Liver (tissue), 9 donors: ENCODE measurements around the gene EPB41L4B. TPM values are rescaled to one million over a fixed set of nuclear protein-coding genes. Genes with fewer than 3 reads are reported as not detected.
A peak's percentile ranks its signal among the peaks of the same experiment; 100 is the strongest.

Experiments used
- DNase-seq: peaks from one replicate; pipeline ENCODE4 v3.0.0-alpha.2; 2017; ENCODE audit warnings: low spot score
- H3K27ac ChIP-seq, 2 donors: one replicate each; pipeline ENCODE4 v1.7.0; 2013; ENCODE audit warnings: inconsistent platforms in 2 of 2, low read length in 2 of 2, control low read depth in 1 of 2, low read depth in 1 of 2, mild to moderate bottlenecking in 1 of 2
- H3K27me3 ChIP-seq, 4 donors: one replicate each; pipeline versions ENCODE4 v1.6.1 to v1.7.0; 2013; ENCODE audit warnings: low read length in 3 of 4, inconsistent platforms in 1 of 4, mild to moderate bottlenecking in 1 of 4, moderate library complexity in 1 of 4; ENCODE audit not compliant: control insufficient read depth in 4 of 4, insufficient read depth in 4 of 4
- H3K36me3 ChIP-seq, 4 donors: one replicate each; pipeline versions ENCODE4 v1.6.1 to v1.7.0; 2013; ENCODE audit warnings: low read length in 3 of 4, mild to moderate bottlenecking in 3 of 4, low read depth in 1 of 4, moderate library complexity in 1 of 4; ENCODE audit not compliant: control insufficient read depth in 4 of 4, insufficient read depth in 3 of 4
- H3K4me1 ChIP-seq, 4 donors: one replicate each; pipeline versions ENCODE4 v1.6.1 to v1.7.0; 2013; ENCODE audit warnings: low read length in 3 of 4, mild to moderate bottlenecking in 3 of 4, moderate library complexity in 1 of 4; ENCODE audit not compliant: control insufficient read depth in 4 of 4, insufficient read depth in 4 of 4
- H3K4me3 ChIP-seq, 3 donors: one replicate each; pipeline versions ENCODE4 v1.6.1 to v1.7.0; 2013; ENCODE audit warnings: low read length in 3 of 3, control low read depth in 1 of 3, low read depth in 1 of 3, mild to moderate bottlenecking in 1 of 3
- H3K9ac ChIP-seq, 2 donors: one replicate each; pipeline ENCODE4 v1.7.0; 2013; ENCODE audit warnings: low read length in 2 of 2, mild to moderate bottlenecking in 2 of 2, moderate library complexity in 2 of 2, control low read depth in 1 of 2, low read depth in 1 of 2
- H3K9me3 ChIP-seq, 4 donors: one replicate each; pipeline versions ENCODE4 v1.6.1 to v1.7.0; 2013; ENCODE audit warnings: low read length in 3 of 4; ENCODE audit not compliant: control insufficient read depth in 4 of 4
- EGR1 ChIP-seq, 2 donors: IDR thresholded peaks; 2 replicates each; pipeline ENCODE4 v1.6.1; 2016 to 2018; ENCODE audit warnings: antibody characterized with exemption in 2 of 2, low read depth in 2 of 2
- FOXA1 ChIP-seq: IDR thresholded peaks from 2 replicates; pipeline ENCODE4 v1.6.1; 2016; ENCODE audit warnings: antibody characterized with exemption
- FOXA2 ChIP-seq: IDR thresholded peaks from 2 replicates; pipeline ENCODE4 v1.6.1; 2016; ENCODE audit warnings: antibody characterized with exemption
- GABPA ChIP-seq, 2 donors: IDR thresholded peaks in 1 of 2; conservative IDR thresholded peaks in 1 of 2; 2 replicates each; pipeline ENCODE4 v1.6.1; 2016; ENCODE audit warnings: antibody characterized with exemption in 2 of 2, mild to moderate bottlenecking in 1 of 2, moderate library complexity in 1 of 2
- HNF4A ChIP-seq, 2 donors: conservative IDR thresholded peaks; 2 replicates each; pipeline ENCODE4 v1.6.1; 2016; ENCODE audit warnings: antibody characterized with exemption in 2 of 2, mild to moderate bottlenecking in 2 of 2
- HNF4G ChIP-seq: IDR thresholded peaks from 2 replicates; pipeline ENCODE4 v1.6.1; 2016; ENCODE audit warnings: antibody characterized with exemption
- JUND ChIP-seq, 2 donors: IDR thresholded peaks; 2 replicates each; pipeline ENCODE4 v1.6.1; 2016; ENCODE audit warnings: antibody characterized with exemption in 2 of 2
- NR2F2 ChIP-seq: IDR thresholded peaks from 2 replicates; pipeline ENCODE4 v1.6.1; 2016; ENCODE audit warnings: antibody characterized with exemption
- RAD21 ChIP-seq, 2 donors: IDR thresholded peaks; 2 replicates each; pipeline ENCODE4 v1.6.1; 2016; ENCODE audit warnings: antibody characterized with exemption in 2 of 2, mild to moderate bottlenecking in 2 of 2
- REST ChIP-seq: IDR thresholded peaks from 2 replicates; pipeline ENCODE4 v1.6.1; 2016; ENCODE audit warnings: antibody characterized with exemption, mild to moderate bottlenecking
- RXRA ChIP-seq, 2 donors: IDR thresholded peaks; 2 replicates each; pipeline ENCODE4 v1.6.1; 2017 to 2018; ENCODE audit warnings: antibody characterized with exemption in 2 of 2, mild to moderate bottlenecking in 1 of 2
- SP1 ChIP-seq: IDR thresholded peaks from 2 replicates; pipeline ENCODE4 v1.6.1; 2018; ENCODE audit warnings: antibody characterized with exemption, mild to moderate bottlenecking
- TAF1 ChIP-seq: conservative IDR thresholded peaks from 2 replicates; pipeline ENCODE4 v1.6.1; 2016; ENCODE audit warnings: antibody characterized with exemption, mild to moderate bottlenecking
- YY1 ChIP-seq: IDR thresholded peaks from 2 replicates; pipeline ENCODE4 v1.6.1; 2016; ENCODE audit warnings: antibody characterized with exemption, mild to moderate bottlenecking
- WGBS: extraction: QIAGEN DNeasy Blood & Tissue Kit; methylation state at CpG from one replicate; pipeline ENCODE4 v1.1.7; 2013; 5-methylcytosine and 5-hydroxymethylcytosine counted together
- polyA plus RNA-seq, 2 donors: library from polyadenylated mRNA; stranded (reverse) in 1 of 2; unstranded in 1 of 2; fragments of 200-250 nt in 1 of 2; fragments of >200 nt in 1 of 2; fragmentation: Nextera tagmentation in 1 of 2; extraction: Ambion mirVana in 1 of 2; gene quantifications; one replicate each; pipeline versions ENCODE4 v1.2.1 to v1.2.3, GENCODE V29; 2013 to 2015
- total RNA-seq, 2 donors: library from RNA; depleted of rRNA; stranded (reverse); fragments of >200 nt; gene quantifications; one replicate each; pipeline ENCODE4 v1.2.3, GENCODE V29; 2014
- TF ChIP-seq, protein P1 (sequence below): IDR thresholded peaks from 2 replicates; pipeline ENCODE4 v1.6.1; 2016; ENCODE audit warnings: antibody characterized with exemption
- TF ChIP-seq, protein P2 (sequence below): IDR thresholded peaks from 2 replicates; pipeline ENCODE4 v1.6.1; 2016; ENCODE audit warnings: antibody characterized with exemption
- TF ChIP-seq, protein P3 (sequence below): fragments of 150-350 bp; IDR thresholded peaks from 2 replicates; pipeline ENCODE4 v1.5.1; 2017; ENCODE audit warnings: improper control_type of control experiment, low read depth, low read length; ENCODE audit not compliant: missing input control
- TF ChIP-seq, protein P4 (sequence below): IDR thresholded peaks from 2 replicates; pipeline ENCODE4 v1.6.1; 2016; ENCODE audit warnings: antibody characterized with exemption
- donor health status: healthy.
- donor health status: healthy.
- donor health status: healthy.
- donor health status: healthy.
- donor health status: healthy.

The EPB41L4B gene
- total and polyA plus RNA-seq, 4 donors, result 9.9 to 42.6 (median 23.9) TPM

DNA sequence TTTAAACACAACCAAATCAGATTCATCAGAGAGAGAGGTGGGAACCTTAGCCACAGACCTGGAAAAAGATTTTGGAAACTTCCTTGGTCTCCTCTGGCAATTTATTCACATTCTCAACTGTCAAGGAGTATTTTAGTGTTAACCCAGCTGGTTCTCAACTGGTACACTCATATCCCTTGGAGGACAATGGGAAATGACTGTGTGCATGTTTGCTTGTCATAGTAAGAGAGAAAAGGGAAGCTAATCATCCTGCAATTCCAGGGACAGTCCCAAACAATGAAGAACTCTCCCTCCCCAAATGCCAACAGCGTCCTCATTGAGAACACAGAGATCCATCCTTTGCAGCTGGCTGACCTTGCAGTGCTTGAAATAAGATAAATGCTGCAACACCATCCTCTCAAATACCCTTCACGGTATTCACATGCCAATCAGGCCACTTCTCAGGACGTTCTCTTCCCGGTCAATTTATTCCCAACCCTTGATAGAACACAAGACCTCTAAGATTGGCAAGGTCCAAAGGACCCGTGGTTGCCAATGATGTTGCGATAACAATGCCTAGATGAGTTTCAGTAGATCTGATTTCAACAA, 75.5 kb downstream of the EPB41L4B start (continued):
- TF ChIP-seq, protein P1, sequence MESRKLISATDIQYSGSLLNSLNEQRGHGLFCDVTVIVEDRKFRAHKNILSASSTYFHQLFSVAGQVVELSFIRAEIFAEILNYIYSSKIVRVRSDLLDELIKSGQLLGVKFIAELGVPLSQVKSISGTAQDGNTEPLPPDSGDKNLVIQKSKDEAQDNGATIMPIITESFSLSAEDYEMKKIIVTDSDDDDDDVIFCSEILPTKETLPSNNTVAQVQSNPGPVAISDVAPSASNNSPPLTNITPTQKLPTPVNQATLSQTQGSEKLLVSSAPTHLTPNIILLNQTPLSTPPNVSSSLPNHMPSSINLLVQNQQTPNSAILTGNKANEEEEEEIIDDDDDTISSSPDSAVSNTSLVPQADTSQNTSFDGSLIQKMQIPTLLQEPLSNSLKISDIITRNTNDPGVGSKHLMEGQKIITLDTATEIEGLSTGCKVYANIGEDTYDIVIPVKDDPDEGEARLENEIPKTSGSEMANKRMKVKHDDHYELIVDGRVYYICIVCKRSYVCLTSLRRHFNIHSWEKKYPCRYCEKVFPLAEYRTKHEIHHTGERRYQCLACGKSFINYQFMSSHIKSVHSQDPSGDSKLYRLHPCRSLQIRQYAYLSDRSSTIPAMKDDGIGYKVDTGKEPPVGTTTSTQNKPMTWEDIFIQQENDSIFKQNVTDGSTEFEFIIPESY, result no peak
- TF ChIP-seq RAD21 (IDR thresholded peaks at IDR 0.05) (no peak), FOXA1 (no peak), FOXA2 (no peak), RXRA (IDR thresholded peaks at IDR 0.05) (no peak), HNF4A (conservative IDR thresholded peaks at IDR 0.05) (no peak), NR2F2 (no peak), GABPA (IDR thresholded peaks at IDR 0.05 in 1 of 2, conservative IDR thresholded peaks at IDR 0.05 in 1 of 2) (no peak)
- TF ChIP-seq, protein P2, sequence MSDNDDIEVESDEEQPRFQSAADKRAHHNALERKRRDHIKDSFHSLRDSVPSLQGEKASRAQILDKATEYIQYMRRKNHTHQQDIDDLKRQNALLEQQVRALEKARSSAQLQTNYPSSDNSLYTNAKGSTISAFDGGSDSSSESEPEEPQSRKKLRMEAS, result no peak

- WGBS, result 30% methylated on average over 9 of the region's 9 CpGs
Observed at GRCh38 chr9:109244179-109245132, 76.4 kb downstream of the EPB41L4B start.

More at GRCh38 chr9:109244179-109245132, 76.4 kb downstream of the EPB41L4B start:
- no peaks in the 10 kb centered on the region for H3K9me3 ChIP-seq
- peak; percentile 74 for DNase-seq
- peaks cover 11 to 40% (median 29%) of the 10 kb centered on the region in 4 donors for H3K4me1 ChIP-seq
- no peak overlapping the region for H3K4me3 ChIP-seq
- H3K9ac ChIP-seq, result no peak overlapping the region
- H3K27me3 ChIP-seq, result no peaks in the 10 kb centered on the region
- no peak overlapping the region for H3K27ac ChIP-seq
- peaks cover 3 to 13% (median 7%) of the 10 kb centered on the region in 4 donors for H3K36me3 ChIP-seq
- peak; percentile 30 for TF ChIP-seq YY1
- no peak for TF ChIP-seq EGR1 (IDR thresholded peaks at IDR 0.05; ENCODE audit: low read depth in 2 of 2)
- no peak for TF ChIP-seq GABPA (IDR thresholded peaks at IDR 0.05 in 1 of 2, conservative IDR thresholded peaks at IDR 0.05 in 1 of 2)
- TF ChIP-seq, protein P3, sequence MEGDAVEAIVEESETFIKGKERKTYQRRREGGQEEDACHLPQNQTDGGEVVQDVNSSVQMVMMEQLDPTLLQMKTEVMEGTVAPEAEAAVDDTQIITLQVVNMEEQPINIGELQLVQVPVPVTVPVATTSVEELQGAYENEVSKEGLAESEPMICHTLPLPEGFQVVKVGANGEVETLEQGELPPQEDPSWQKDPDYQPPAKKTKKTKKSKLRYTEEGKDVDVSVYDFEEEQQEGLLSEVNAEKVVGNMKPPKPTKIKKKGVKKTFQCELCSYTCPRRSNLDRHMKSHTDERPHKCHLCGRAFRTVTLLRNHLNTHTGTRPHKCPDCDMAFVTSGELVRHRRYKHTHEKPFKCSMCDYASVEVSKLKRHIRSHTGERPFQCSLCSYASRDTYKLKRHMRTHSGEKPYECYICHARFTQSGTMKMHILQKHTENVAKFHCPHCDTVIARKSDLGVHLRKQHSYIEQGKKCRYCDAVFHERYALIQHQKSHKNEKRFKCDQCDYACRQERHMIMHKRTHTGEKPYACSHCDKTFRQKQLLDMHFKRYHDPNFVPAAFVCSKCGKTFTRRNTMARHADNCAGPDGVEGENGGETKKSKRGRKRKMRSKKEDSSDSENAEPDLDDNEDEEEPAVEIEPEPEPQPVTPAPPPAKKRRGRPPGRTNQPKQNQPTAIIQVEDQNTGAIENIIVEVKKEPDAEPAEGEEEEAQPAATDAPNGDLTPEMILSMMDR, result peak; percentile 91
- TF ChIP-seq SP1, result no peak
- no peak for TF ChIP-seq HNF4A (conservative IDR thresholded peaks at IDR 0.05)
- TF ChIP-seq TAF1, result no peak
- TF ChIP-seq, protein P4, sequence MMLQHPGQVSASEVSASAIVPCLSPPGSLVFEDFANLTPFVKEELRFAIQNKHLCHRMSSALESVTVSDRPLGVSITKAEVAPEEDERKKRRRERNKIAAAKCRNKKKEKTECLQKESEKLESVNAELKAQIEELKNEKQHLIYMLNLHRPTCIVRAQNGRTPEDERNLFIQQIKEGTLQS, result no peak
- TF ChIP-seq, protein P2, result no peak
- no peak for TF ChIP-seq JUND (IDR thresholded peaks at IDR 0.05)
- TF ChIP-seq, protein P1, result no peak
- TF ChIP-seq RXRA (IDR thresholded peaks at IDR 0.05), result no peak
- peak; percentile 75 to 82 for TF ChIP-seq RAD21 (IDR thresholded peaks at IDR 0.05)
- no peak for TF ChIP-seq FOXA1
- TF ChIP-seq REST, result no peak
- no peak for TF ChIP-seq HNF4G
- no peak for TF ChIP-seq FOXA2
- TF ChIP-seq NR2F2, result no peak
